Measurements from ENCODE around the gene SEPTIN6.
A peak's percentile ranks its signal among the peaks of the same experiment; 100 is the strongest.

Gene SEPTIN6

GRCh38 chrX:119643696-119644095, 49.3 kb downstream of the SEPTIN6 start:
- Mint-ChIP-seq H3K27ac (peak overlapping the region; percentile 64), H3K27me3 (no peaks in the 10 kb centered on the region), H3K36me3 (peaks cover 38% of the 10 kb centered on the region), H3K9me3 (no peaks in the 10 kb centered on the region), H3K4me3 (no peak overlapping the region), H3K4me1 (peaks cover 46% of the 10 kb centered on the region)
- no peak for ATAC-seq

Data from stimulated activated memory B cell treated with anti-CD40 and anti-IgM and Interleukin-4, amounts not matched to agents 10 μg/mL and 1 μg/mL and 100 μg/mL, for 72 hours (primary cell).